Keratinocyte (primary cell): ENCODE measurements around the gene MRPL52. TPM values are rescaled to one million over a fixed set of nuclear protein-coding genes. Genes with fewer than 3 reads are reported as not detected.

Source experiments
- DNase-seq: peaks from one replicate; pipeline ENCODE4 v3.0.0-alpha.2; 2011; ENCODE audit warnings: low read depth, missing footprints, low spot score
- FAIRE-seq: peaks from 2 replicates; lab custom pipeline; 2011; peaks lifted over from hg19 to GRCh38; lab: Jason Lieb, UNC
- H2AFZ ChIP-seq: 2 replicates; pipeline ENCODE4 v1.6.0; 2012; ENCODE audit warnings: low read length, control low read depth, inconsistent platforms; ENCODE audit not compliant: control insufficient read depth
- H3K27ac ChIP-seq: 2 replicates; pipeline ENCODE4 v1.5.1; 2011; ENCODE audit warnings: low read length; ENCODE audit not compliant: control insufficient read depth, insufficient read depth
- H3K27me3 ChIP-seq: 3 replicates; pipeline ENCODE4 v1.6.0; 2011; ENCODE audit warnings: low read length; ENCODE audit not compliant: control insufficient read depth, insufficient read depth; ENCODE audit errors: extremely low read depth
- H3K36me3 ChIP-seq, 2 experiments: 2 replicates in 1 of 2; 3 replicates in 1 of 2; pipeline ENCODE4 v1.5.1; 2011; ENCODE audit warnings: low read length in 2 of 2, mild to moderate bottlenecking in 1 of 2; ENCODE audit not compliant: control insufficient read depth in 2 of 2, insufficient read depth in 2 of 2; ENCODE audit errors: extremely low read depth in 1 of 2
- H3K4me1 ChIP-seq: 3 replicates; pipeline ENCODE4 v1.5.1; 2011; ENCODE audit warnings: low read length; ENCODE audit not compliant: control insufficient read depth, insufficient read depth; ENCODE audit errors: extremely low read depth
- H3K4me2 ChIP-seq: 3 replicates; pipeline ENCODE4 v1.6.0; 2011; ENCODE audit warnings: low read depth, low read length; ENCODE audit not compliant: control insufficient read depth, insufficient read depth; ENCODE audit errors: extremely low read depth
- H3K4me3 ChIP-seq, 3 experiments: fragments of 200-600 bp in 1 of 3; sonication (generic) in 1 of 3; 2 replicates in 2 of 3; 3 replicates in 1 of 3; pipeline ENCODE4 v1.5.1; 2011 to 2016; ENCODE audit warnings: low read length in 3 of 3, mild to moderate bottlenecking in 3 of 3, control low read depth in 2 of 3, inconsistent platforms in 1 of 3, low read depth in 1 of 3, mixed read lengths in 1 of 3, mixed run types in 1 of 3, moderate library complexity in 1 of 3; ENCODE audit not compliant: control insufficient read depth in 2 of 3, insufficient read depth in 2 of 3; ENCODE audit errors: extremely low read depth in 1 of 3
- H3K79me2 ChIP-seq: 2 replicates; pipeline ENCODE4 v1.6.0; 2012; ENCODE audit warnings: low read length; ENCODE audit not compliant: control insufficient read depth, insufficient read depth
- H3K9ac ChIP-seq: 3 replicates; pipeline ENCODE4 v1.6.0; 2011; ENCODE audit warnings: low read length; ENCODE audit not compliant: control insufficient read depth, insufficient read depth; ENCODE audit errors: extremely low read depth
- H3K9me1 ChIP-seq: 3 replicates; pipeline ENCODE4 v1.6.0; 2011; ENCODE audit warnings: low read length; ENCODE audit not compliant: control insufficient read depth, insufficient read depth; ENCODE audit errors: extremely low read depth
- H3K9me3 ChIP-seq: 2 replicates; pipeline ENCODE4 v1.5.1; 2012; ENCODE audit warnings: low read depth, low read length; ENCODE audit not compliant: control insufficient read depth
- H4K20me1 ChIP-seq: 3 replicates; pipeline ENCODE4 v1.6.0; 2011; ENCODE audit warnings: low read length; ENCODE audit not compliant: control insufficient read depth, insufficient read depth; ENCODE audit errors: extremely low read depth
- EZH2 ChIP-seq: IDR thresholded peaks from one replicate; pipeline ENCODE4 v1.6.1; 2012; ENCODE audit warnings: inconsistent platforms, mild to moderate bottlenecking, low read length, moderate library complexity
- dilution Hi-C: fragments of 300-500 bp; cut with MboI; formaldehyde crosslinking; loops from one replicate; pipeline ENCODE4 v1.7.0; 2020; ENCODE audit warnings: low sequenced_read_pairs; ENCODE audit not compliant: extremely low pct_ligation_motif_present
- polyA plus RNA-seq, 5 experiments: library from polyadenylated mRNA; depleted of rRNA in 3 of 5; stranded (reverse) in 3 of 5; stranded (forward) in 1 of 5; unstranded in 1 of 5; fragments of >200 nt; gene quantifications; 1 replicate in 1 of 5; 2 replicates in 3 of 5; 3 replicates in 1 of 5; pipeline versions ENCODE4 v1.2.1 to v1.2.3, GENCODE V29; 2011 to 2012; ENCODE audit warnings: missing spikeins in 2 of 5, low read depth in 1 of 5, low replicate concordance in 1 of 5
- TF ChIP-seq, protein P1 (sequence below), 3 experiments: IDR thresholded peaks in 1 of 3; conservative IDR thresholded peaks in 1 of 3; optimal IDR thresholded peaks in 1 of 3; 2 replicates in 2 of 3; 3 replicates in 1 of 3; pipeline versions ENCODE3 to v1.5.1; 2011; ENCODE audit warnings: low read length in 3 of 3, mild to moderate bottlenecking in 3 of 3, moderate library complexity in 2 of 3, control low read depth in 1 of 3, inconsistent platforms in 1 of 3; ENCODE audit not compliant: insufficient read depth in 2 of 3; ENCODE audit errors: extremely low read depth in 1 of 3

The MRPL52 gene
- polyA plus RNA-seq, 1 donor (not counting 4 experiments of a cell fraction or from before 2014, with no cell fraction given) = 104 TPM

- H3K9me1 ChIP-seq = no peaks in the 10 kb centered on the region
- H3K36me3 ChIP-seq = no peaks in the 10 kb centered on the region
- TF ChIP-seq, protein P1, sequence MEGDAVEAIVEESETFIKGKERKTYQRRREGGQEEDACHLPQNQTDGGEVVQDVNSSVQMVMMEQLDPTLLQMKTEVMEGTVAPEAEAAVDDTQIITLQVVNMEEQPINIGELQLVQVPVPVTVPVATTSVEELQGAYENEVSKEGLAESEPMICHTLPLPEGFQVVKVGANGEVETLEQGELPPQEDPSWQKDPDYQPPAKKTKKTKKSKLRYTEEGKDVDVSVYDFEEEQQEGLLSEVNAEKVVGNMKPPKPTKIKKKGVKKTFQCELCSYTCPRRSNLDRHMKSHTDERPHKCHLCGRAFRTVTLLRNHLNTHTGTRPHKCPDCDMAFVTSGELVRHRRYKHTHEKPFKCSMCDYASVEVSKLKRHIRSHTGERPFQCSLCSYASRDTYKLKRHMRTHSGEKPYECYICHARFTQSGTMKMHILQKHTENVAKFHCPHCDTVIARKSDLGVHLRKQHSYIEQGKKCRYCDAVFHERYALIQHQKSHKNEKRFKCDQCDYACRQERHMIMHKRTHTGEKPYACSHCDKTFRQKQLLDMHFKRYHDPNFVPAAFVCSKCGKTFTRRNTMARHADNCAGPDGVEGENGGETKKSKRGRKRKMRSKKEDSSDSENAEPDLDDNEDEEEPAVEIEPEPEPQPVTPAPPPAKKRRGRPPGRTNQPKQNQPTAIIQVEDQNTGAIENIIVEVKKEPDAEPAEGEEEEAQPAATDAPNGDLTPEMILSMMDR (optimal IDR thresholded peaks at IDR 0.05 in 1 of 3, IDR thresholded peaks at IDR 0.05 in 1 of 3, conservative IDR thresholded peaks at IDR 0.05 in 1 of 3; ENCODE audit: extremely low read depth in 1 of 3, insufficient read depth in 2 of 3, low read length in 3 of 3) = no peak
- TF ChIP-seq EZH2 = no peak
- H3K9me3 ChIP-seq = no peaks in the 10 kb centered on the region
- no peak overlapping the region for H2AFZ ChIP-seq
- peak overlapping the region; percentile 48 for H3K4me2 ChIP-seq
- no peak overlapping the region for H3K27ac ChIP-seq
- H3K27me3 ChIP-seq = no peaks in the 10 kb centered on the region
- H3K9ac ChIP-seq = no peak overlapping the region
- no peak overlapping the region for H3K4me3 ChIP-seq
- FAIRE-seq (no peak), DNase-seq (no peak)
- H3K4me1 ChIP-seq = peaks cover 25% of the 10 kb centered on the region
- dilution Hi-C loops = no loop called here
- H3K79me2 ChIP-seq = no peaks in the 10 kb centered on the region
- H4K20me1 ChIP-seq = no peaks in the 10 kb centered on the region
Observed at GRCh38 chr14:22822016-22822570, 7.6 kb upstream of the MRPL52 start.

GRCh38 chr14:22822571-22823098 is 7.1 kb upstream of the MRPL52 start:
- dilution Hi-C loops = no loop called here
- H3K79me2 ChIP-seq = no peaks in the 10 kb centered on the region
- H3K9ac ChIP-seq = peak overlapping the region; percentile 42

More at GRCh38 chr14:22822571-22823098, 7.1 kb upstream of the MRPL52 start:
- TF ChIP-seq, protein P1 (optimal IDR thresholded peaks at IDR 0.05 in 1 of 3, IDR thresholded peaks at IDR 0.05 in 1 of 3, conservative IDR thresholded peaks at IDR 0.05 in 1 of 3; ENCODE audit: extremely low read depth in 1 of 3, insufficient read depth in 2 of 3, low read length in 3 of 3) = peak; percentile 79 to 85 (median 81)
- no peak for TF ChIP-seq EZH2
- peak overlapping the region in 2 of 3 experiments; percentile 12 to 29 for H3K4me3 ChIP-seq
- H3K4me1 ChIP-seq = peaks cover 25% of the 10 kb centered on the region
- FAIRE-seq (no peak), DNase-seq (no peak)
- no peak overlapping the region for H3K27ac ChIP-seq
- H3K9me3 ChIP-seq = no peaks in the 10 kb centered on the region
- H3K9me1 ChIP-seq = no peaks in the 10 kb centered on the region
- H3K4me2 ChIP-seq = peak overlapping the region; percentile 48
- no peaks in the 10 kb centered on the region for H3K36me3 ChIP-seq
- no peaks in the 10 kb centered on the region for H3K27me3 ChIP-seq
- no peak overlapping the region for H2AFZ ChIP-seq
- H4K20me1 ChIP-seq = no peaks in the 10 kb centered on the region
